ENCODE data around the gene CAMK1D.
"Not testable (repeated sequence)": the region's sequence is repeated elsewhere in the genome, so short reads cannot be mapped to it uniquely, and the experiment has no call there.

Gene CAMK1D

GRCh38 chr10:12724807-12725579 is 375.6 kb downstream of the CAMK1D start:
- no peak for TF ChIP-seq EZH2 (optimal IDR thresholded peaks at IDR 0.05; ENCODE audit: low read depth, low read length)
- no peak for TF ChIP-seq EZH2phosphoT487 (IDR thresholded peaks at IDR 0.05; ENCODE audit: low read length)
- no peak for TF ChIP-seq CTCF (IDR thresholded peaks at IDR 0.05; ENCODE audit: low read length)
- Histone ChIP-seq H4K20me1 (ENCODE audit: insufficient read depth, low read length) (no peaks in the 10 kb centered on the region), H3K79me2 (ENCODE audit: low read length) (no peaks in the 10 kb centered on the region), H3K9me3 (replicated peaks; ENCODE audit: insufficient read depth, low read length) (no peaks in the 10 kb centered on the region), H3K4me1 (ENCODE audit: low read length) (no peaks in the 10 kb centered on the region), H3K4me2 (ENCODE audit: low read depth, low read length) (no peak overlapping the region), H3K36me3 (replicated peaks; ENCODE audit: insufficient read depth, low read length) (no peaks in the 10 kb centered on the region), H2AFZ (ENCODE audit: low read length) (no peak overlapping the region), H3K9me2 (replicated peaks; ENCODE audit: insufficient read depth, low read length) (no peaks in the 10 kb centered on the region), H3K4me3 (ENCODE audit: low read length) (no peak overlapping the region), H3K27me3 (replicated peaks; ENCODE audit: insufficient read depth, low read length) (no peaks in the 10 kb centered on the region), H3F3A (ENCODE audit: insufficient read depth, low read length) (no peaks in the 10 kb centered on the region), H3K9ac (ENCODE audit: low read length) (no peak overlapping the region), H3K27ac (ENCODE audit: low read length) (no peak overlapping the region)
- no peak for DNase-seq

DNA sequence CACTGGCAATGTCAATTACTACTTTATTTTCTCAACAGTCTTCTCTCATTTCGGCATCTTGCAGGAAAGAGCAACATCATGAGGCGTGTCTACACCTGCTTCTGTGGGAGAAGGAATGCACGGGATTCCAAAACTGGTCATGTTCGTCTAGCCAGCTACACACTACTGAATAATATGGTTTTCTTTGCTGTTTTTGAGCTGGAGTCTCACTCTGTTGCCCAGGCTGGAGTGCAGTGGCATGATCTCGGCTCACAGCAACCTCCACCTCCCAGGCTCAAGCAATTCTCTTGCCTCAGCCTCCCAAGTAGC is 376.2 kb downstream of the CAMK1D start:
- not testable (repeated sequence) for H3K4me3 ChIP-seq (ENCODE audit: low read length); H3K27me3 ChIP-seq (replicated peaks; ENCODE audit: insufficient read depth, low read length); H3K4me1 ChIP-seq (ENCODE audit: low read length); H3K9me2 ChIP-seq (replicated peaks; ENCODE audit: insufficient read depth, low read length); H3K9ac ChIP-seq (ENCODE audit: low read length); H3F3A ChIP-seq (ENCODE audit: insufficient read depth, low read length); DNase-seq; H3K27ac ChIP-seq (ENCODE audit: low read length); H2AFZ ChIP-seq (ENCODE audit: low read length); H4K20me1 ChIP-seq (ENCODE audit: insufficient read depth, low read length); H3K36me3 ChIP-seq (replicated peaks; ENCODE audit: insufficient read depth, low read length); H3K9me3 ChIP-seq (replicated peaks; ENCODE audit: insufficient read depth, low read length); H3K79me2 ChIP-seq (ENCODE audit: low read length); H3K4me2 ChIP-seq (ENCODE audit: low read depth, low read length)

- no peaks in the 10 kb centered on the region for H3K36me3 ChIP-seq (replicated peaks; ENCODE audit: insufficient read depth, low read length)
- 0 out of 2 replicates have a peak, but pooled peaks cover 4% of the 10 kb centered on the region for H3K4me1 ChIP-seq (ENCODE audit: low read length)
- no peak overlapping the region for H2AFZ ChIP-seq (ENCODE audit: low read length)
- no peaks in the 10 kb centered on the region for H3K9me3 ChIP-seq (replicated peaks; ENCODE audit: insufficient read depth, low read length)
- H3K79me2 ChIP-seq (ENCODE audit: low read length): no peaks in the 10 kb centered on the region
- H3F3A ChIP-seq (ENCODE audit: insufficient read depth, low read length): no peaks in the 10 kb centered on the region
- no peak for DNase-seq
- no peak overlapping the region for H3K27ac ChIP-seq (ENCODE audit: low read length)
- TF ChIP-seq EZH2phosphoT487 (IDR thresholded peaks at IDR 0.05; ENCODE audit: low read length): no peak
- no peak for TF ChIP-seq EZH2 (optimal IDR thresholded peaks at IDR 0.05; ENCODE audit: low read depth, low read length)
- no peak for TF ChIP-seq CTCF (IDR thresholded peaks at IDR 0.05; ENCODE audit: low read length)
- no peaks in the 10 kb centered on the region for H4K20me1 ChIP-seq (ENCODE audit: insufficient read depth, low read length)
- H3K27me3 ChIP-seq (replicated peaks; ENCODE audit: insufficient read depth, low read length): no peaks in the 10 kb centered on the region
- no peak overlapping the region for H3K4me2 ChIP-seq (ENCODE audit: low read depth, low read length)
- H3K9me2 ChIP-seq (replicated peaks; ENCODE audit: insufficient read depth, low read length): no peaks in the 10 kb centered on the region
- H3K9ac ChIP-seq (ENCODE audit: low read length): no peak overlapping the region
- no peak overlapping the region for H3K4me3 ChIP-seq (ENCODE audit: low read length)
These were observed 377.9 kb downstream of the CAMK1D start for GRCh38 chr10:12726971-12727831.

GRCh38 chr10:12727832-12728215 is 378.5 kb downstream of the CAMK1D start:
- Histone ChIP-seq H2AFZ (ENCODE audit: low read length) (no peak overlapping the region), H3K27me3 (replicated peaks; ENCODE audit: insufficient read depth, low read length) (no peaks in the 10 kb centered on the region), H3K4me3 (ENCODE audit: low read length) (no peak overlapping the region), H3F3A (ENCODE audit: insufficient read depth, low read length) (no peaks in the 10 kb centered on the region), H3K9me2 (replicated peaks; ENCODE audit: insufficient read depth, low read length) (no peaks in the 10 kb centered on the region), H3K36me3 (replicated peaks; ENCODE audit: insufficient read depth, low read length) (no peaks in the 10 kb centered on the region), H3K79me2 (ENCODE audit: low read length) (no peaks in the 10 kb centered on the region), H3K4me1 (ENCODE audit: low read length) (0 out of 2 replicates have a peak, but pooled peaks cover 4% of the 10 kb centered on the region), H3K9ac (ENCODE audit: low read length) (no peak overlapping the region), H4K20me1 (ENCODE audit: insufficient read depth, low read length) (no peaks in the 10 kb centered on the region), H3K27ac (ENCODE audit: low read length) (no peak overlapping the region), H3K4me2 (ENCODE audit: low read depth, low read length) (no peak overlapping the region), H3K9me3 (replicated peaks; ENCODE audit: insufficient read depth, low read length) (no peaks in the 10 kb centered on the region)
- DNase-seq: no peak
- TF ChIP-seq EZH2phosphoT487 (IDR thresholded peaks at IDR 0.05; ENCODE audit: low read length) (no peak), EZH2 (optimal IDR thresholded peaks at IDR 0.05; ENCODE audit: low read depth, low read length) (no peak), CTCF (IDR thresholded peaks at IDR 0.05; ENCODE audit: low read length) (no peak)
